HG02870 (cell line): Measurements from ENCODE around the gene STARD5.
A peak's percentile ranks its signal among the peaks of the same experiment; 100 is the strongest.
"Not testable (repeated sequence)": the region's sequence is repeated elsewhere in the genome, so short reads cannot be mapped to it uniquely, and the experiment has no call there.

ENCODE experiments used
- ATAC-seq: cut with Tn5 transposase; IDR thresholded peaks from one replicate; pipeline ENCODE4 v1.9.1; 2021; ENCODE audit warnings: mild to moderate bottlenecking, moderate library complexity; ENCODE audit not compliant: unreplicated experiment

STARD5 gene, protein sequence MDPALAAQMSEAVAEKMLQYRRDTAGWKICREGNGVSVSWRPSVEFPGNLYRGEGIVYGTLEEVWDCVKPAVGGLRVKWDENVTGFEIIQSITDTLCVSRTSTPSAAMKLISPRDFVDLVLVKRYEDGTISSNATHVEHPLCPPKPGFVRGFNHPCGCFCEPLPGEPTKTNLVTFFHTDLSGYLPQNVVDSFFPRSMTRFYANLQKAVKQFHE

DNA sequence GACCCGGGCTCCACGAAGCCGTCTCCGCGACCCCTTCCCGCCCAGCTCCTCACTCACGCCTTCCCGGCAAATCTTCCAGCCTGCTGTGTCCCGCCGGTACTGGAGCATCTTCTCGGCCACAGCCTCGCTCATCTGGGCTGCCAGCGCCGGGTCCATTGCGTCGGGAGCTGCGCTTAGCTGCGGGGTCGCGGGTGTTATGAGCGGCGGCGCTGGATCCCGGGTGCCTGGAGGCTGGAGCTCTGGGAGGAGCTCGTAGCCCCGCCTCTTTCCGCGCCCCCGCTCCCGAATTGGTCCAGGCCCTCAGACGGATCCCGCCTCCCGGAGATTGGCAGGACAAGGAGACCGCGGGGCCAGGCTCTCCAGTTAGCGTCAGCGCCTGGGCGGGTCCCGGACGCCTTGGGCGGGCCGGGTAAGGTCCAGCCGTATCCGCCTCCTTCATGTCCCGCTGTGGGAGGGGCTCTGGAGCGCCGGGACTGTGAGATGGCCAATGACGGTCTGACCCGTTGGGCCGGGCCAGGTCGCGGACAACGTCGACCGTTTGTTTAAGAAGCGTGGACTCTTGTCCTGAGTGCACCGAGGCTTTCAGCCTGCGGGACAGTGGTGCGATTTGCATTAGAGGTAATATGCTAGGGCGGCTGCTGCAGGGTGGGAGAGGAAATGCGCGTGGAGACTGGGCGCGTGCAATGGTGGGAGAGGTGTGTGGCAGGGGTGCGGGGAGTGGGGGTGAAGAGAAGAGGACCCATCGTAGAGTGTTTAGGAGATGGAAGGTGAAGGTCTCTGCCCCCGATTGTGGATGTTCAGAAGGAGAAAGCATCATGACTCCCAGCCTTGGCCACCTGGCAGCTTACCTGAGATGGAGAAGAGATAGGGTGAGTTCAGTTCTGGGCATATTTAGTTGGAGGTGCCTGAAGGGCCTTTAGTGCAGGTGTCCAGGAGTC is at the start of gene STARD5:
Gene STARD5 (minus strand): TSS at position 198 of the 938 bp plus-strand sequence. CDS start 42 bp downstream, at position 156.
- peak; percentile 97 for ATAC-seq

- no peak for ATAC-seq
Observed at GRCh38 chr15:81373176-81373575, 49.2 kb upstream of the STARD5 start.

GRCh38 chr15:81372575-81372974 is 48.6 kb upstream of the STARD5 start:
- no peak for ATAC-seq

DNA sequence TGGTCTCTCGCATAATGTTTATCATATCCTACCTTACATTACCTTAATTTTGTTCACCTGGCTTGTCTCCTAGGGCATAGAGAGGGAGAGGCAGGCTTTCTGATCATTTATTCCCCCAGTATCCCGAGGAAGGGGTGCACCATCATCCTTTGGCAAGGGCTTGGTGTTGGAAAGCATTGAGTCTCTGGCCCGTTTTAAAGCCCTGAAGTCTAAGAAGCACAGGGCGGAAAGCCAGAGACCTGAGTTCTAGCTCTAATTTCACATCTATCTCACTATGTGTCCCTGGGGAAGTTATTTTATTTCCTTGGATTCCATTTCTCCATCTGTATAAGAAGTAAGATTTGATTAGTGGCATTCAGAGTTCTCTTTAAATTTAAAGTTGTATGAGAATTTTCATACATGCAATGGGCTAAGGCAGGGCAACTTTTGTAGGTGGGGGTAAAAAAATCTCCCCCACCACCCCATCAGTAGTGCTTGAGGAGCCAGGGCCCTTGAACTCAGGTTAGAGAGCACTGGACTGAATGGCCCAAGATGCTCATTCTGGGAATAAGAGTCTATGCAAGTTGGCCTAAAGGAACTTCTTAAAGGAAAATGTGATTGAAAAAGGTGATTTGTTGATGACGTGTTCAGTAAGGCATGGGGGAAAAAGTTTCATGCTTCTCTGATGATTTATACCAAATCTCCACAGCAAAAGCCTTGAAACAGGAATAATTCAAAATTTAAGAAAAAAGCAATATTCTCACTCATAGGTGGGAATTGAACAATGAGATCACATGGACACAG is 40.0 kb upstream of the STARD5 start:
- ATAC-seq: no peak

- no peak for ATAC-seq
Observed at GRCh38 chr15:81363276-81363675, 39.3 kb upstream of the STARD5 start.

DNA sequence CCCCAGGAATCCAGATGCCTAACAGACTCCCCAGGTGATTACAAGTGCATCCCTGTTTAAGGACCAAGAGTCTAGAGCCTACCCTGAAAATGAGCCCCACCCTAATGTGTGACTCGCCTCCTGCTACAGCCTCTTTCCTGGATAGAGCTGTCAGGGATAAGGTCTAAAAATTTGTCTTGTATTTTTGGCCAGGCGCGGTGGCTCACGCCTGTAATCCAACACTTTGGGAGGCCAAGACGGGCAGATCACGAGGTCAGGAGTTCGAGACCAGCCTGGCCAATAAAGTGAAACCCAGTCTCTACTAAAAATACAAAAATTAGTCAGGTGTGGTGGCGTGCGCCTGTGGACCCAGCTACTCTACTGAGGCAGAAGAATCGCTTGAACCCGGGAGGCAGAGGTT is 38.8 kb upstream of the STARD5 start:
- ATAC-seq: no peak

DNA sequence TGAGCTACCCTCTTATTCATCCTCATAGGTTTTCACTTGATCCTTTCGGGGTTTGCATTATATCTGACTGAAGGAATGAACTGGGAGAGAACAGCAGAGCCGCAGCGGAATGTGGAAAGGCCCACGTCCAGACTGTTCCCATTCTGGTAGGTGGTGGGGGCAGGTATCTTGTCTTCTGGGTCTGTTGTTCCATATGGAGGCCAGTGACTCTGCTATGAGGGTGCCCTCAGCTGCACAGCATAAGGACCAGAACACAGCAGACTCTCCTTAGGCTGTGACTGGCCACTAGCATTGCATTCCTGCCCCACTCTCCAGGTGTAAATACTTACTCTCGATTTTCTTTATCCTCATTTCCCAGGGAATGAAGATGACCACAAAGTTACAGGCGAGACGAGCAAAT is 38.0 kb upstream of the STARD5 start:
- no peak for ATAC-seq

GRCh38 chr15:81360491-81360890 is 36.5 kb upstream of the STARD5 start:
- ATAC-seq: no peak

- no peak for ATAC-seq
Observed at GRCh38 chr15:81358248-81358647, 34.3 kb upstream of the STARD5 start.

DNA sequence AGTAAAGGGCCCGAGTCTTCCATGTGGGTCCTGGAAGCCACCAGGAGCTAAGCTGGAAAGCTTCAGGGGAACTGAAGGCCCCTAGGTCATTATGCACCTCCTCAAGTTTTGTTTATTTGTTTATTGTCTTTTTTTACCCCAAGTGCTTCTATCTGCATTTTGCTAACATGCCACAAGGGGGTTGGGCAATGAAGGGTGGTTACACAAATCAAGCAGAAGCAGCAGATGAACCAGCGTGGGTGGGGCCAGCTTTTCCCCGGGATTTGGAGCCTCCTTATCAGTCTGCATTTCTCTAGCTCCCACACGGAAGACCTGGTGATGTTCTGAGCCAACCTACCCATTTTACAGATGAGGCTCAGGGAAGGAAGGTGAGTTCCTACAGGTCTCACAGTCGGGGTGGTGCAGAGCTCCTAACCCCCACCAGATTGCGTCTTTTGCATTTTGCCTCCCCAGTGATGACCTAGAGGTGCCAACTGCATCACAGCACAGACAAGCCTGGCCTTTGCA is 33.3 kb upstream of the STARD5 start:
- no peak for ATAC-seq

DNA sequence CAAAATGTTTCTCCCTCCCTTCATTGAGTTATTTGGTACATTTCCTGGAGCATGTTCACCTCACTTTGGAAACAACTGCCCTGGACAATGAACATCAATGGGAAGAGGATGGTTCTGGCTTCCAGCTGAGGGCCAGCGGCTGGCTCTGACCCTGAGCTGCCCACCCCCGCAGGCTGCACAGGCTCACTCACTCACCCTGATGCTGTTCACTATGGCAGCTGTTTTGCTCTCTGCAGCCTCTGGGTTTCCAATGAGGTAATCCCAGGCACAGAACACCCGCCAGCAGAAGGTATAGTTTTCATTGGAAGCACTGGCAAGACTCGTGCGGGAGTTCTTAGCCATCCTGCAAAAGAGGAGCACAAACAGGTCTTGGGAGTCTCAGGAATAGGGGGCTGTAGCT is 32.3 kb upstream of the STARD5 start:
- no peak for ATAC-seq

DNA sequence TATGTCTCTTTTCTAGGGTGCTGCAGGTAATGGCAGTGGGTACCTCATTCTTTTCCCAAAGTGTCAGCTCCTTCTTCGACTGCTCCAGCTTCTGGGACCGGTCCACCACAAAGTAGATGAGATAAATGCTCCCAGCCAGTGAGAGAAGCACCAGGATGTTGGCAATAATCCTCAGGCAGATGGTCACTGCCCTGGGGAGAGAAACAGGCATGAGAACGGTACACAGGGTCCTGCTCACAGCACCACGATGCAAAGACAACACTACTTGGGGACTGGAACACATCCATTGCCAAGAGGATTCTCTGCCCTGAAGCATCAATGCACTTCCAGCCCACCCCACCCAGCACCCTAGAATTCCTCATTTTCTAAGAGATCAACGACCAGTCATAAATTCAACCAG is 27.7 kb upstream of the STARD5 start:
- no peak for ATAC-seq

GRCh38 chr15:81349271-81349670 is 25.3 kb upstream of the STARD5 start:
- no peak for ATAC-seq

DNA sequence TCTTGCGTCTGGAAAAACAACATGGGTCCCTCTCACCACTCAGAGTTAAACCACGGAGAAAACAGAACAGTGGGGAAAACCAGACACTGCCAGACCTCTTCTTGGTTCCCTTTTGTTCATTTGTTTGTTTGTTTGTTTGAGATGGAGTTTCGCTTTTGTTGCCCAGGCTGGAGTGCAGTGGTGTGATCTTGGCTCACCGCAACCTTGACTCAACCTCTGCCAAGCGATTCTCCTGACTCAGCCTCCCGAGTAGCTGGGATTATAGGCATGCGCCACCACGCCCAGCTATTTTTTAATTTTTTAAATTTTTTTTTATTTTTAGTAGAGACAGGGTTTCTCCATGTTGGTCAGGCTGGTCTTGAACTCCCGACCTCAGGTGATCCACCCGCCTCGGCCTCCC is 24.8 kb upstream of the STARD5 start:
- not testable (repeated sequence) for ATAC-seq

DNA sequence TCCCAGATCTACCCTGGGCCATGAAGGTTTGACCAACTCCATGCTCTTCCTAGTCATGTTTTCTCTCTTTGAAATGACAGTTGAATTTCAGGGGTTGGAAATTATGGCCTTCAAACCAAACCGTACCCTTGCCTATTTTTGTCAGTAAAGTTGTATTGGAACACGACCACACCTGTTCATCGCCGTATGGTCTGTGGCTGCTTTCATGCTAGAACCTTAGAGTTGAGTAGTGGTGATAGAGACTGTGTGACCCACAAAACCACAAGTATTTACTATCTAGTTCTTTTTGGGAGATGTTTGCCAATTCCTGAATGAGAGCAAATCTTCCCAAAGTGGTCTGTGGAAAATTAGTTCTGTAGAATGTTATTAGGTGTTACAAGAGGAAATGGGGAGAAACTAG is 24.0 kb upstream of the STARD5 start:
- ATAC-seq: no peak

- no peak for ATAC-seq
Observed at GRCh38 chr15:81346611-81347010, 22.7 kb upstream of the STARD5 start.

GRCh38 chr15:81343371-81343770 is 19.4 kb upstream of the STARD5 start:
- ATAC-seq: no peak

DNA sequence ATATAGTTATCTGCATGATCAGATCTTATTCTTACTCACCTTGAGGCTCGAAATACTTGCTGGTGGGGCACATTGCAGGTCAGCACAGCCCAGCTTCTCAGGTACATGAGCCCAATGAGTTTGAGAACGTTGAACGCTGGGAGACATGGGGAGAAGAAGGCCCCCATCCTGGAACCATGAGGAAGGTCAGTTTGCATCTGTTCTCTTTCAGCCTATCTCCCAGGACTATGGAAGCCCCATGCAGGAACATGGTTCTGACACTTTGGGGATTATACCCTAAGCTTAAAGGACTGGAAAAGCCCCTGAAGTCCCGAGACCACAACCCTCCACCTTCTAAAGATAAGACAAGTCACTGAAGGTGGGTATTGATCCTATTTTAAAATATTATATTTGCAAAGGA is 17.4 kb upstream of the STARD5 start:
- no peak for ATAC-seq

GRCh38 chr15:81339851-81340250 is 15.9 kb upstream of the STARD5 start:
- ATAC-seq: no peak

DNA sequence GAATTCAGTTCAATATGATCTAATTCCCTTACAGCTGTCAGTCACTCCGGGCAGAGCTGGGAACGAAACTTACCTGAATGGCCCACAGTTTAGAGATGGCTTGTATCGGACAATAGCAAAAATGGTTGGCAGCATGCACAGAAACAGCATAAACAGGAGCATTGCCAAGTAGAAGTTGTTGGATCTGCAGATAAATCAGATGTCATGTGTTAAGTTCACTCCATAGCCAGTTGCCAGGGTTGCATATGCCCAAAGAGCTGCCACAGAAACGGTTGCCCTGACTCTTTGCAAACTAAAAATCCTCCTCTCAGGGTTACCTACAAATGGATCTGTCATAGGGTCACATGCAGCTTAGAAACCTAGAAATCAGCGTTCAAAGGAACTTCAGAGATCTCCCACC is 15.4 kb upstream of the STARD5 start:
- no peak for ATAC-seq
